ENCODE measurements around the gene MRPS9.

GRCh38 chr2:105126336-105126735, 88.5 kb downstream of the MRPS9 start:
- TF ChIP-seq ELF1 (CRISPR knock-in tag; IDR thresholded peaks at IDR 0.05) (no peak), NCOA5 (CRISPR knock-in tag; IDR thresholded peaks at IDR 0.05) (no peak), PHF8 (CRISPR knock-in tag; IDR thresholded peaks at IDR 0.05) (no peak), NPAS2 (CRISPR knock-in tag; IDR thresholded peaks at IDR 0.05; ENCODE audit: borderline replicate concordance) (no peak), CHD4 (IDR thresholded peaks at IDR 0.05; ENCODE audit: borderline replicate concordance, low read length) (no peak), ARID3A (IDR thresholded peaks at IDR 0.05; ENCODE audit: low read depth, low read length) (no peak), PREB (CRISPR knock-in tag; IDR thresholded peaks at IDR 0.05) (no peak)

Measured in HepG2 (cell line).